ENCODE measurements around the gene PCGF6.

DNA sequence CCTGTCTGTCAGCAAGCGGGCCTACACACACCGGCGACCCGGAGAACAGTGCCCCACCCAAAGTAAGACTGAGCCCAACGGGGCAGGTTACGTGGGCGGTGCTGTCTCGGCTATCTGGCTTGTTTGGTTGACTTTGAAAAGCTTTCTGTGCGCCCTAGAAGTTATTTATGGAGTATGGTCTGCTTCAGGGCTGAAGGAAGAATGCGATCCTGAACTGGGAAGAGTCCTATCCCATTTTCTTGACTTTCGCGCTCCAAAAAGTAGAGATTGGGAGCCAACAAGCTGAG is 72.5 kb downstream of the PCGF6 start:
- TF ChIP-seq, protein P1, sequence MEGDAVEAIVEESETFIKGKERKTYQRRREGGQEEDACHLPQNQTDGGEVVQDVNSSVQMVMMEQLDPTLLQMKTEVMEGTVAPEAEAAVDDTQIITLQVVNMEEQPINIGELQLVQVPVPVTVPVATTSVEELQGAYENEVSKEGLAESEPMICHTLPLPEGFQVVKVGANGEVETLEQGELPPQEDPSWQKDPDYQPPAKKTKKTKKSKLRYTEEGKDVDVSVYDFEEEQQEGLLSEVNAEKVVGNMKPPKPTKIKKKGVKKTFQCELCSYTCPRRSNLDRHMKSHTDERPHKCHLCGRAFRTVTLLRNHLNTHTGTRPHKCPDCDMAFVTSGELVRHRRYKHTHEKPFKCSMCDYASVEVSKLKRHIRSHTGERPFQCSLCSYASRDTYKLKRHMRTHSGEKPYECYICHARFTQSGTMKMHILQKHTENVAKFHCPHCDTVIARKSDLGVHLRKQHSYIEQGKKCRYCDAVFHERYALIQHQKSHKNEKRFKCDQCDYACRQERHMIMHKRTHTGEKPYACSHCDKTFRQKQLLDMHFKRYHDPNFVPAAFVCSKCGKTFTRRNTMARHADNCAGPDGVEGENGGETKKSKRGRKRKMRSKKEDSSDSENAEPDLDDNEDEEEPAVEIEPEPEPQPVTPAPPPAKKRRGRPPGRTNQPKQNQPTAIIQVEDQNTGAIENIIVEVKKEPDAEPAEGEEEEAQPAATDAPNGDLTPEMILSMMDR (conservative IDR thresholded peaks at IDR 0.05; ENCODE audit: low read depth, low read length), result no peak
- TF ChIP-seq EZH2 (IDR thresholded peaks at IDR 0.05; ENCODE audit: low read length, unreplicated experiment), result no peak
- no peak for TF ChIP-seq EZH2phosphoT487 (IDR thresholded peaks at IDR 0.05; ENCODE audit: borderline replicate concordance, low read length)
